ENCODE measurements around the gene GRIK4. TPM values are rescaled to one million over a fixed set of nuclear protein-coding genes. Genes with fewer than 3 reads are reported as not detected.

The GRIK4 gene
- polyA plus RNA-seq, 1 of the 3 experiments (the other 2 are of a cell fraction) = 0.03 TPM

DNA sequence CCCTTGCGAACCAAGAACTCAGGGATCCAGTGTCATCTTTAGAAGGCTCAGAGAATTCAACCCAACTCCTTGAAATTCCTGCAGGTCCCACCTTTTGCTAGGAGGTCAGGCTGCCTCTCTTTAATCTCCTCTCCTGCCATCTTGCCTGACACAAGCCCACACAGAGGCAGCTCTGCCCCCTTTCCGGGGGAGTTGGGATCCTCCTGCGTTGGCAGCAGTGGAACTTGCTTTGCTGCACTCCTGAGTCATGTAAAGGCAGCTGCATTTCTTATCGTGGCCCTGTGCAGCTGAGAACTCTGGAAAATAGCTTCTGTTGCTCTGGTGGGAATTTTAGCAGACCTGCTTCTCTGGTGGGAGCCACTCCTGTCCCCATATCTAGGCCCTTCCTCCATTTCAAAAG is 370.0 kb downstream of the GRIK4 start:
- WGBS (ENCODE audit: low lambda C conversion rate) = 37% methylated on average over 4 of the region's 4 CpGs
- POLR2A ChIA-PET = no interaction called here
- no peak overlapping the region for H3K4me2 ChIP-seq
- H3K9me2 ChIP-seq = no peaks in the 10 kb centered on the region
- no peak overlapping the region for H3K27ac ChIP-seq (ENCODE audit: low read depth in 2 of 2, low read length in 1 of 2)
- no peak overlapping the region for H3K9ac ChIP-seq
- H3K79me2 ChIP-seq (ENCODE audit: insufficient read depth) = no peaks in the 10 kb centered on the region
- H3K4me1 ChIP-seq (ENCODE audit: control insufficient read depth in 1 of 2, insufficient read depth in 2 of 2, low read depth in 1 of 2, low read length in 1 of 2) = peaks cover 0 to 35% of the 10 kb centered on the region in 2 experiments; a peak in 2 of 4 replicates
- H2AFZ ChIP-seq (ENCODE audit: low read depth) = no peak overlapping the region
- no peak for DNase-seq
- H3F3A ChIP-seq (replicated peaks; ENCODE audit: insufficient read depth) = no peaks in the 10 kb centered on the region
- TF ChIP-seq RFX5 (IDR thresholded peaks at IDR 0.05; ENCODE audit: low read length) (no peak), RAD21 (IDR thresholded peaks at IDR 0.05; ENCODE audit: low read length) (no peak), CHD2 (IDR thresholded peaks at IDR 0.05; ENCODE audit: low read length, partially characterized antibody) (no peak), SIN3A (IDR thresholded peaks at IDR 0.05; ENCODE audit: borderline replicate concordance, low read depth, low read length) (no peak), EP300 (IDR thresholded peaks at IDR 0.05; ENCODE audit: borderline replicate concordance in 1 of 2, low read depth in 1 of 2, low read length in 1 of 2) (no peak), MEF2A (IDR thresholded peaks at IDR 0.05; ENCODE audit: borderline replicate concordance, low read depth) (no peak), EZH2phosphoT487 (IDR thresholded peaks at IDR 0.05; ENCODE audit: borderline replicate concordance, low read depth) (no peak), NFIC (IDR thresholded peaks at IDR 0.05; ENCODE audit: borderline replicate concordance) (no peak), YY1 (IDR thresholded peaks at IDR 0.05; ENCODE audit: low read depth) (no peak), GATA2 (CRISPR knock-in tag; IDR thresholded peaks at IDR 0.05) (no peak), FOSL2 (IDR thresholded peaks at IDR 0.05; ENCODE audit: borderline replicate concordance, low read depth) (no peak), TCF12 (IDR thresholded peaks at IDR 0.05) (no peak), POLR2AphosphoS5 (IDR thresholded peaks at IDR 0.05; ENCODE audit: low read depth, low read length) (no peak), RXRA (IDR thresholded peaks at IDR 0.05; ENCODE audit: borderline replicate concordance, low read depth) (no peak)
- TF ChIP-seq, protein P1, sequence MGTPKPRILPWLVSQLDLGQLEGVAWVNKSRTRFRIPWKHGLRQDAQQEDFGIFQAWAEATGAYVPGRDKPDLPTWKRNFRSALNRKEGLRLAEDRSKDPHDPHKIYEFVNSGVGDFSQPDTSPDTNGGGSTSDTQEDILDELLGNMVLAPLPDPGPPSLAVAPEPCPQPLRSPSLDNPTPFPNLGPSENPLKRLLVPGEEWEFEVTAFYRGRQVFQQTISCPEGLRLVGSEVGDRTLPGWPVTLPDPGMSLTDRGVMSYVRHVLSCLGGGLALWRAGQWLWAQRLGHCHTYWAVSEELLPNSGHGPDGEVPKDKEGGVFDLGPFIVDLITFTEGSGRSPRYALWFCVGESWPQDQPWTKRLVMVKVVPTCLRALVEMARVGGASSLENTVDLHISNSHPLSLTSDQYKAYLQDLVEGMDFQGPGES (IDR thresholded peaks at IDR 0.05; ENCODE audit: low read depth, low read length) = no peak
- TF ChIP-seq, protein P2, sequence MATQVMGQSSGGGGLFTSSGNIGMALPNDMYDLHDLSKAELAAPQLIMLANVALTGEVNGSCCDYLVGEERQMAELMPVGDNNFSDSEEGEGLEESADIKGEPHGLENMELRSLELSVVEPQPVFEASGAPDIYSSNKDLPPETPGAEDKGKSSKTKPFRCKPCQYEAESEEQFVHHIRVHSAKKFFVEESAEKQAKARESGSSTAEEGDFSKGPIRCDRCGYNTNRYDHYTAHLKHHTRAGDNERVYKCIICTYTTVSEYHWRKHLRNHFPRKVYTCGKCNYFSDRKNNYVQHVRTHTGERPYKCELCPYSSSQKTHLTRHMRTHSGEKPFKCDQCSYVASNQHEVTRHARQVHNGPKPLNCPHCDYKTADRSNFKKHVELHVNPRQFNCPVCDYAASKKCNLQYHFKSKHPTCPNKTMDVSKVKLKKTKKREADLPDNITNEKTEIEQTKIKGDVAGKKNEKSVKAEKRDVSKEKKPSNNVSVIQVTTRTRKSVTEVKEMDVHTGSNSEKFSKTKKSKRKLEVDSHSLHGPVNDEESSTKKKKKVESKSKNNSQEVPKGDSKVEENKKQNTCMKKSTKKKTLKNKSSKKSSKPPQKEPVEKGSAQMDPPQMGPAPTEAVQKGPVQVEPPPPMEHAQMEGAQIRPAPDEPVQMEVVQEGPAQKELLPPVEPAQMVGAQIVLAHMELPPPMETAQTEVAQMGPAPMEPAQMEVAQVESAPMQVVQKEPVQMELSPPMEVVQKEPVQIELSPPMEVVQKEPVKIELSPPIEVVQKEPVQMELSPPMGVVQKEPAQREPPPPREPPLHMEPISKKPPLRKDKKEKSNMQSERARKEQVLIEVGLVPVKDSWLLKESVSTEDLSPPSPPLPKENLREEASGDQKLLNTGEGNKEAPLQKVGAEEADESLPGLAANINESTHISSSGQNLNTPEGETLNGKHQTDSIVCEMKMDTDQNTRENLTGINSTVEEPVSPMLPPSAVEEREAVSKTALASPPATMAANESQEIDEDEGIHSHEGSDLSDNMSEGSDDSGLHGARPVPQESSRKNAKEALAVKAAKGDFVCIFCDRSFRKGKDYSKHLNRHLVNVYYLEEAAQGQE (IDR thresholded peaks at IDR 0.05; ENCODE audit: low read depth, low read length) = no peak
- TF ChIP-seq, protein P3, sequence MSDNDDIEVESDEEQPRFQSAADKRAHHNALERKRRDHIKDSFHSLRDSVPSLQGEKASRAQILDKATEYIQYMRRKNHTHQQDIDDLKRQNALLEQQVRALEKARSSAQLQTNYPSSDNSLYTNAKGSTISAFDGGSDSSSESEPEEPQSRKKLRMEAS (IDR thresholded peaks at IDR 0.05; ENCODE audit: low read depth) = no peak
- H3K27me3 ChIP-seq (ENCODE audit: insufficient read depth) = no peaks in the 10 kb centered on the region
- H3K9me3 ChIP-seq = no peaks in the 10 kb centered on the region
- no peak overlapping the region for H3K4me3 ChIP-seq (ENCODE audit: low read depth in 2 of 2, low read length in 1 of 2)
- CTCF ChIA-PET = interaction anchor here (1.3 to 1.4 kb wide), 2 partner anchors 10 to 48 kb away, joined by 3 read pairs; no protein-coding TSS in a partner anchor
- H4K20me1 ChIP-seq (ENCODE audit: insufficient read depth) = no peaks in the 10 kb centered on the region
- H3K36me3 ChIP-seq (replicated peaks in 1 of 2; ENCODE audit: control insufficient read depth in 1 of 2, insufficient read depth in 2 of 2, low read length in 1 of 2) = no peaks in the 10 kb centered on the region

Measured in SK-N-SH (cell line).